Pancreas (tissue), 10 donors: ENCODE measurements around the gene SULT1A4. TPM values are rescaled to one million over a fixed set of nuclear protein-coding genes. Genes with fewer than 3 reads are reported as not detected.
"Not testable (repeated sequence)": the region's sequence is repeated elsewhere in the genome, so short reads cannot be mapped to it uniquely, and the experiment has no call there.

Experiments used
- ATAC-seq, 4 donors: fragments of 200-7000 bp; cut with Tn5 transposase; one replicate each; pipeline versions ENCODE4 v1.8.0 to v1.9.1; 2020; ENCODE audit warnings: mild to moderate bottlenecking in 4 of 4, moderate library complexity in 4 of 4
- DNase-seq, 6 donors: peaks; one replicate each; pipeline ENCODE4 v3.0.0-alpha.2; 2020
- FAIRE-seq: peaks from 2 replicates; lab custom pipeline; 2012; peaks lifted over from hg19 to GRCh38; lab: Jason Lieb, UNC
- H3K27ac ChIP-seq, 4 donors: fragments of 200-600 bp; sonication (generic); 1 replicate in 3 of 4; 2 replicates in 1 of 4; pipeline versions ENCODE4 v1.5.0 to v1.8.0; 2020
- H3K27me3 ChIP-seq, 4 donors: fragments of 200-600 bp; one replicate each; pipeline ENCODE4 v1.8.0; 2021
- H3K36me3 ChIP-seq, 3 donors: fragments of 200-600 bp; sonication (generic) in 1 of 3; one replicate each; pipeline versions ENCODE4 v1.5.0 to v1.8.0; 2020 to 2021
- H3K4me1 ChIP-seq, 3 donors: fragments of 200-600 bp; one replicate each; pipeline ENCODE4 v1.8.0; 2021
- H3K4me3 ChIP-seq, 4 donors: fragments of 200-600 bp; sonication (generic) in 2 of 4; one replicate each; pipeline versions ENCODE4 v1.5.0 to v1.8.0; 2020 to 2021
- H3K9me3 ChIP-seq, 4 donors: fragments of 200-600 bp; one replicate each; pipeline ENCODE4 v1.8.0; 2021
- WGBS, 2 donors: extraction: QIAGEN DNeasy Blood & Tissue Kit; methylation state at CpG; one replicate each; pipeline ENCODE4 v1.1.7; 2013; 5-methylcytosine and 5-hydroxymethylcytosine counted together
- intact Hi-C, 3 donors: fragments of 100-400 bp; cut with DNase I; formaldehyde crosslinking; loops; one replicate each; pipeline versions ENCODE4 v1.11.1 to v1.14.2; 2022
- polyA plus RNA-seq, 2 donors: library from polyadenylated mRNA; stranded (reverse); fragments of 200-250 nt; gene quantifications; one replicate each; pipeline ENCODE4 v1.2.3, GENCODE V29; 2013
- total RNA-seq, 6 donors: library from RNA; stranded (reverse); fragmentation: NEBNext Ultra II Directional in 4 of 6; extraction: Animal tissue kit (Norgen Biotek cat#: 25700) in 4 of 6; gene quantifications; one replicate each; pipeline versions ENCODE4 v1.2.1 to v1.2.4, GENCODE V29; 2021 to 2023
- donor health status: healthy with polysubstance abuse.
- donor health status: DM: no; HTN: no; CAD: no; lungs with moderate emphysema.
- donor health status: DM: no; HTN: no; CAD: no.
- donor health status: control.
- donor health status: control.
- donor health status: Bipolar disorder and iron deficiency.
- donor health status: DM: yes; HTN: yes; CAD: no.
- donor health status: DM: no; HTN: no; CAD: no.
- donor health status: DM: no; HTN: no; CAD: no.
- donor health status: DM: yes; HTN: yes; CAD: no.

SULT1A4 gene
- total RNA-seq (1 to 10 TPM in 3 of 6 donors, under 1 TPM in 3; 0.37 to 4.6 (median 1.4) TPM), polyA plus RNA-seq (10 to 100 TPM in 1 of 2 donors, 1 to 10 TPM in 1; 9.8 to 15.8 TPM)

DNA sequence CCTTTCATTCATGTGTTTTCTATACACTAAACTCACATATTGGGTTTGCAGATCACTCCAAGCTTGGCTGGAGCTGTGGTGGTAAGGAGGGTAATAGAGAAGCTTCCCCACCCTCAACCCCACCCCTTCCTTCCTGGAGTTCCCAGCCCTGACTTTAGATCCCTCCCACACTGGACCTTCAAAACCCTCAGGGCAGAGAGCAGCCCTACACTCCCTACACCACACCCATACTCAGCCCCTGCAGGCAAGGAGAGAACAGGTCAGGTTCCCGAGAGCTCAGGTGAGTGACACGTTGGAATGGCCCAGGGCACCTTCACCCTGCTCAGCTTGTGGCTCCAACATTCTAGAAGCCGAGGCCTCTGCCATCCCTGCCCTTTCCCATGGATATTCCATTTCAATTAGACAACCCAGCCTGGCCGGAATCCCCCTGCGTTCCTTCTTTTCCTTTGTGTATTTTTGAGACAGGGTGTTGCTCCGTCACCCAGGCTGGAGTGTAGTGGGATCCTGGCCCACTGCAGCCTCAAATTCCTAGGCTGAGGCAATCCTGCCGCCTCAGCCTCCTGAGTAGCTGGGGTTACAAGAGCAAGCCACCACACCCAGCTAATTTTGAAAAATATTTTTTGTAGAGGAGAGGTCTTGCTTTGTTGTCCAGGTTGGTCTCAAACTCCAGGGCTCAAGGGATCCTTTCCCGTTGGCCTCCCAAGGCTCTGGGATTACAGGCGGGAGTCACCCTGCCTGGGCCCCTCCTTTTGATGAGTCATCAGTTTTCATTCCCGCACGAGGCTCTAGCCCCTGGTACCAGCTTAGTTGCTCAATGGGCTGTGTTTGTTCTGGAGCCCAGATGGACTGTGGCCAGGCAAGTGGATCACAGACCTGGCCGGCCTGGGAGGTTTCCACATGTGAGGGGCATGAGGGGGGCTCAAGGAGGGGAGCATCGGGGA is at the start of gene SULT1A4:
Gene SULT1A4, plus strand, starts transcription at position 208 of the 941 bp plus-strand sequence. CDS start 1,473 bp downstream, outside the sequence.
- FAIRE-seq, H3K27ac ChIP-seq, H3K36me3 ChIP-seq, H3K9me3 ChIP-seq, DNase-seq, H3K4me3 ChIP-seq, H3K27me3 ChIP-seq, H3K4me1 ChIP-seq, intact Hi-C loops: not testable (repeated sequence)
- no CpG with 5 or more reads among the region's 13 CpGs for whole genome bisulfite sequencing, 2 donors
- peak; percentile 74 to 82 (median 80) for ATAC-seq

DNA sequence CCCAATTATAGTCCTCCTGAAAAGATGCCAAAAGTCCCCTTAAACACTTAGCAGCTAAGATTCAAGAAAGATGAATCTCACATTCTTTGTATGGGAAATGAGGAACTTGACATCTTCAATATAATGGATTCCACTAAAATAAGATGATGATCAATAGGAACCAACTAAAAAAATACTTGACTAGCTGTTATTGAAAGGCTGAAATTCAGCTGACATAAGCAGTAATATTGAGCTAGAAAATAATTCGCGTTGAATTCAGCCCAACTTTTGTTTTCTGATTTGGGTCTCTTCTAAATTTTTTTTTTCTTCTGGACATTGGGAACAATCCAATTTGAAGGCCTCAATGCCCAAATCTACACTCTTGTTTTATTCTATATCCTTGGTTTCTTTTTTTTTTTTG is 36.1 kb upstream of the SULT1A4 start:
- H3K4me1 ChIP-seq, H3K27me3 ChIP-seq, H3K36me3 ChIP-seq, ATAC-seq, FAIRE-seq, intact Hi-C loops, H3K27ac ChIP-seq, DNase-seq, H3K4me3 ChIP-seq, H3K9me3 ChIP-seq: not testable (repeated sequence)
- 95 to 96% methylated on average over 2 of the region's 2 CpGs for WGBS, 2 donors

DNA sequence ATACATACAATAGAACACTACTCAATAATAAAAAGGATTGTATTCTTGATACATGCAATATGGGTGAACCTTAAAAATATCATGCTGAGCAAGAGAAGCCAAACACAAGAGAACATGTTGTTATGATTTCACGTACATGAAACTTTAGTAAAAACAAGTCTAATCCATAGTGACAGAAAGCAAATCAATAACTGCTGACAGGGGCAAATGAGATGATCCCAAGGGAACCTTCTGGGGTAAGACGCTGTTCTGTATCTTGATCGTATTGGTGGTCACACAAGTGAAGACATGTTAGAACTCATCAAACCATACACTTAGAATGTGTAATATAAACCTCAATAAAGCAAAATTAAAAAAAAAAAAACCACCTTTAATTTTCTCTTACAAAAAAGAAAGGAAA is 34.3 kb upstream of the SULT1A4 start:
- H3K4me3 ChIP-seq, H3K36me3 ChIP-seq, H3K27me3 ChIP-seq, H3K9me3 ChIP-seq, intact Hi-C loops, DNase-seq, FAIRE-seq, ATAC-seq, H3K27ac ChIP-seq, H3K4me1 ChIP-seq: not testable (repeated sequence)
- WGBS, 2 donors, result 89 to 100% methylated on average over 3 of the region's 3 CpGs

DNA sequence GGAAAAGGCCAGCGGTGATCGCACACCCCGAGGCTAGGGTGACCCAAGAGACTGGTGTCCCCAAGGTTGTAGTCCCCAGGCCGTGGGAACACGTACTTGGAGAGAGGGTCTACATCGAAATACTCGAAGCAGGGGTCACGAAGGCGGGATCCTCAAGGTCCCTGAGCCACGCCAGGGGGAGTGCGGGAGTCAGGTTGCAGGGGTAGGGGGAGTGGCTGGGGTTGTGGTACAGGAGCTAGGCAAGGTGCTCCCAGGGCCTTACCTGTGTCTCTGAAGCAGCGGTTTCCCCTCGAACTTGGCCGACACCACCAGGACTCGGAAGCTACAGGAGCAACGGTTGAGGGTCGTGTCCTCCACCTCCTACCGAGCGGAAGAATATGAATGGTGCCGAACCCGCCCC is 6.0 kb upstream of the SULT1A4 start:
- H3K9me3 ChIP-seq, H3K4me1 ChIP-seq, DNase-seq, FAIRE-seq, H3K4me3 ChIP-seq, intact Hi-C loops, H3K36me3 ChIP-seq, H3K27ac ChIP-seq, H3K27me3 ChIP-seq: not testable (repeated sequence)
- WGBS, 2 donors, result no CpG with 5 or more reads among the region's 21 CpGs
- ATAC-seq, result peak; percentile 27 to 54 (median 50)

DNA sequence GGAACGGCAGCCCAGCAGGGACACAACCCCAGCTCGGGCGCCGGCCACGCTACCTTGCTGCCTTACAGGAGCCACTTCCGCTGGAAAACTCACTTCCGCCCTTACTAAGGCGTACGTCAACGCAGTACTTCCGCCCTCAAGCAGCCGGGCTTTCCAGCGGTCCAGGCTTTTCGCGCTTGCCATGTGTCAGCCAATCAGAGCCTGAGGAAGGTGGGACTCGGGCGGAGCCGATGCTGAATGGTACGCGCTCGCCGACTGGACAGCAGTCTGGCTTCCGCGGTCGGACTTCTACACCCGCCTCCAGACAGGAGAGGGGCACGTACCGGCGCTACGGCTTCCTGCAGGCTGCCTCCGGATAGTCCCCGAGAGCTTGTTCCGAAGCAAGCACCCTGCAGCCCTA is 5.4 kb upstream of the SULT1A4 start, which contains the start of the genes BOLA2 and SLX1B:
Gene BOLA2, minus strand, starts transcription at position 83 of the 400 bp plus-strand sequence. CDS start 98 bp downstream, outside the sequence.
Gene SLX1B, plus strand, starts transcription at position 265 of the 400 bp plus-strand sequence.
- WGBS, 2 donors, result no CpG with 5 or more reads among the region's 33 CpGs

DNA sequence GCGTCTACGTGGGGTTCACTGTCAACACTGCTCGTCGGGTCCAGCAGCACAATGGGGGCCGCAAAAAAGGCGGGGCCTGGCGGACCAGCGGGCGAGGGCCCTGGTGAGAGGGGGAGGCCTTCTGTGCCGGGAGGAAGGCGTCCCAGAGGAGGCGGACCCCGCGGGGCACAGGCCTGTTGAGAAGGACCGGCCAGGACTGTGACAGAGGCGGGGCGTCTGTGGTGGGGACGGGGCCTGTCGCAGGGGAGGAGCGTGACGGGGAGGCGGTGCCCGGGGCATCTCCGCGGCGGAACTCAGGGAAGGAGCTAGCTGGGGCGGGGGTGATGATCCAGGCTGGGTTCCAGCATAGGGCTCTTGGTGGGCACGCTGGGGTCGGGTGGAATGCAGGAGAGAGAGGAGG is 4.9 kb upstream of the SULT1A4 start:
- H3K36me3 ChIP-seq, H3K9me3 ChIP-seq, H3K4me3 ChIP-seq, FAIRE-seq, H3K27ac ChIP-seq, intact Hi-C loops, DNase-seq, H3K27me3 ChIP-seq, H3K4me1 ChIP-seq: not testable (repeated sequence)
- ATAC-seq, result peak; percentile 68 to 86 (median 76)
- WGBS, 2 donors, result no CpG with 5 or more reads among the region's 29 CpGs

More for the DNA sequence above, 5.4 kb upstream of the SULT1A4 start, which contains the start of the genes BOLA2 and SLX1B:
- H3K27ac ChIP-seq, H3K36me3 ChIP-seq, H3K4me1 ChIP-seq, H3K4me3 ChIP-seq, H3K9me3 ChIP-seq, intact Hi-C loops, H3K27me3 ChIP-seq, DNase-seq: not testable (repeated sequence)
- FAIRE-seq, result peak; percentile 96
- peak; percentile 90 to 96 (median 91) for ATAC-seq

DNA sequence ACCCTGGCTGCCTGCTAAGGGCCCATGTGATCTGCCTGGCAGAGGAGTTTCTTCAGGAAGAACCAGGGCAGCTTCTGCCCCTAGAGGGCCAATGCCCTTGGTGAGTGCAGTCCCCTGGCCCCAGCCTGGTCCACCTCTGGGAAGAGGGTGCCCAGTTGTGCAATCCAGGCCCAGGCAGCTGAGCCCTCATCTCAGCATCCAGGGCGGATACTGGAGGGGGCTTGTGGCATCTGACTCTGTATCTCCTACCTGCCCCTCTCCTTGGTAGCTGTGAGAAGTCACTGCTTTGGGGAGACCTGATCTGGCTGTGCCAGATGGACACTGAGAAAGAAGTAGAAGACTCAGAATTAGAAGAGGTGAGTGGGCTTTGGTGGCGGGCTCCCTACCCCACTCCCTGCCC is 2.1 kb upstream of the SULT1A4 start:
- ATAC-seq, H3K9me3 ChIP-seq, H3K4me3 ChIP-seq, H3K27me3 ChIP-seq, H3K27ac ChIP-seq, H3K36me3 ChIP-seq, intact Hi-C loops, H3K4me1 ChIP-seq, FAIRE-seq: not testable (repeated sequence)
- DNase-seq, result peak in 3 of 6 donors; percentile 4 to 10 (median 7)
- WGBS, 2 donors, result 90 to 100% methylated on average over 1 of the region's 2 CpGs

DNA sequence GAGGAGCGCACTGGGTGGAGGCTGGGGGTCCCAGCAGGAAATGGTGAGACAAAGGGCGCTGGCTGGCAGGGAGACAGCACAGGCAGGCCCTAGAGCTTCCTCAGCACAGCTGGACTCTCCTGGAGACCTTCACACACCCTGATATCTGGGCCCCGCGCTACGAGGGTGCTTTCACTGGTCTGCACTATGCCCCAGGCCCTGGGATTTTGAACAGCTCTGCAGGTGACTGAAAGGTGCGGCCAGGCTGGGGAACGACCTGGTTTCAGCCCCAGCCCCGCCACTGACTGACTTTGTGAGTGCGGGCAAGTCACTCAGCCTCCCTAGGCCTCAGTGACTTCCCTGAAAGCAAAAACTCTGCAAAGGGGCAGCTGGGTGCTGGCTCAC is 926 bp downstream of the SULT1A4 start:
- peak; percentile 63 to 79 (median 66) for ATAC-seq
- H3K9me3 ChIP-seq, DNase-seq, H3K36me3 ChIP-seq, H3K27me3 ChIP-seq, H3K4me1 ChIP-seq, H3K27ac ChIP-seq, intact Hi-C loops, H3K4me3 ChIP-seq, FAIRE-seq: not testable (repeated sequence)
- WGBS, 2 donors, result no CpG with 5 or more reads among the region's 9 CpGs

DNA sequence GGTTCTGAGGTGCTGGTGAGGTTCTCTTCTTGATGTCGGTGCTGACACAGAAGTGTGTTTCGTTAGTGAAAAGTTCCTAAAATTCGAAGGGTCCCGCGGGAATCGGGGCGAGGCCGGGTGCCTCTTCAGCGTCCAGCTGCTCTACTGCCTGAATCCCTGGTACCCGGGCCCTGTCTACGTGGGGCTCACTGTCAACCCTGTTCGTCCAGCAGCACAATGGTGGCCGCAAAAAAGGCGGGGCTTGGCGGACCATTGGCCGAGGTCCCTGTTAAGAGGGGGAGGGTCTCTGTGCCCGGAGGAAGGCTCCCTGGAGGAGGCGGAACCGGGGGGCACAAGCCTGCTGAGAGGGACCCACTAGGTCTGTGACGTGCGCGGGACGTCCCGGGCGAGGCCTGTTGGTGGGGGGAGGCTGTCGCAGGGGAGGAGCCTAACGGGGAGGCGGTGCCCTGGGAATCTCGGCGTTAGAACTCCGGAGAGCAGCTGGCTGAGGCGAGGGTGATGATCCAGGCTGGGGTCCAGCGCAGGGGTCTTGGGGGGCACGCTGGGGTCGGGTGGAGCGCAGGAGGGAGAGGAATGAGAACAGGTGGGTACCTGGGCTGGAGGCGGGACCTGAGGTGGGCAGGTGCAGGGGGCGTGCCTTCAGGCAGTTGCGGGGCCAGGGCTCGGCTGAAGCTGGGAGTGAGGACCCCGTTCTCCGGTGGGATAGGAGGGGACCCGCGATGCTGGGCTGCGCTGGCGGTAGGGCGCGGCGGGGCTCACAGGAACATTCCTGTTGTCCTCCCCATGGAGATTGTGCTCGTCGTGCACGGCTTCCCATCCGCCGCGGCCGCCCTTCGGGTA is 6.5 kb downstream of the SULT1A4 start:
- H3K9me3 ChIP-seq, H3K4me1 ChIP-seq, H3K4me3 ChIP-seq, DNase-seq, H3K27me3 ChIP-seq, FAIRE-seq, intact Hi-C loops, H3K36me3 ChIP-seq, H3K27ac ChIP-seq: not testable (repeated sequence)
- ATAC-seq, result peak; percentile 56 to 74 (median 64)
- WGBS, 2 donors, result no CpG with 5 or more reads among the region's 57 CpGs

DNA sequence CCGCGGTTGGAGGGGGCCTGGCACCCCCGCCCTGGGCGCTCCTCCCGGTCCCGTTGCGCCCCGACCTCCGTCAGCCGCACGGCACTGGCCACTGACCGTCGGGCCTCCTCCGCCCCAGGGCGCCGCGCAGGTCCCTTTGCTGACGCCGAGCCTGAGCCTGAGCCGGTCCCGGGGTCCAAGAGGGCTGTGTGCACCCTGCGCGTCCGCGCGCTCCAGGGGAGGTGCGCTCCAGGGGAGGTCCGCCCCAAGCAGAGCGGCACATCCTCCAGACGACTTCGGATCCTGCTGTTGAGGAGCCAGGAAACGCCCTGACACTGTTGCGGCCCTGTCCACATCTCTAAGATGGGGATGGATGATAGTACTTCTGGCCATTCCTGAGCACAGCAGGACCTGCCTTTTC is 7.2 kb downstream of the SULT1A4 start:
- DNase-seq, H3K27me3 ChIP-seq, intact Hi-C loops, H3K36me3 ChIP-seq, H3K4me3 ChIP-seq, H3K27ac ChIP-seq, FAIRE-seq, H3K9me3 ChIP-seq, H3K4me1 ChIP-seq: not testable (repeated sequence)
- peak; percentile 27 to 35 (median 34) for ATAC-seq
- WGBS, 2 donors, result no CpG with 5 or more reads among the region's 33 CpGs

DNA sequence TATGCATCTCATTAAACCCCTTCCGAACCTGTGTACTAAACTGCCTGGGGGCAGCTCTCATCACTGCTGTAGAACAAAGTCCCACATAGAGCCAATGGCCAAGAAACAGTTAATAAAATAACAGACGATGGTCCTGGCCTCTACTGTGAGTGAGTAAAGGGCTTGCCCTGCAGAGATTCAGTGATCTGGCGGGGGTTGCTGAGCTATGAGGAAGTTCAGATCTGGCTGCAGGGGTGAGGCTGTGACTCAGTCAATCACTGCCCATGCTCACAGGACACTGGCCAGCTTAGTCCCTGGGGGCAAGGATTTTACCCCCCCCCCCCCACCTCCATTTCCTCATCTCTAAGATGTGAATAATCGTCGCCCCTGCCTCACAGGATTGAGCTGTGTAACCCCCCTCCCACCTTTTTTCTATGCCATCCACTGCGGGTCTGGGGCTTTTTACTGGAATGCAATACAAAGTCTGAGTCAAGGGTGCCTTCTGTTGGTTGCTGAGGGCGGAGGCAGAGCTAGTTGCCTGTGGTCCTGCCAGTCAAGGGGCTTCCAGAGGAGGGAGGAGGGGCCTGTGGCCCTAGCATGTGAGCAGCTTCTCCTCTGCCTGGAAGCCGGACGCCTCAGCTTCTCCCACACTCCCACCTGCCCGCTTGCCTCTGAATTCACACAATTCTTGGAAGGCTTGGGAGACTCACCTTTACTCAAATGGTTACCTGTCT is 8.1 kb downstream of the SULT1A4 start:
- H3K9me3 ChIP-seq, H3K4me3 ChIP-seq, H3K27ac ChIP-seq, intact Hi-C loops, H3K36me3 ChIP-seq, H3K27me3 ChIP-seq, DNase-seq, FAIRE-seq, H3K4me1 ChIP-seq: not testable (repeated sequence)
- WGBS, 2 donors, result no CpG with 5 or more reads among the region's 10 CpGs
- peak in 3 of 4 donors; percentile 34 to 53 (median 46) for ATAC-seq
